ENCODE measurements around the gene INHBE.
"Not testable (repeated sequence)": the region's sequence is repeated elsewhere in the genome, so short reads cannot be mapped to it uniquely, and the experiment has no call there.

Gene INHBE

DNA sequence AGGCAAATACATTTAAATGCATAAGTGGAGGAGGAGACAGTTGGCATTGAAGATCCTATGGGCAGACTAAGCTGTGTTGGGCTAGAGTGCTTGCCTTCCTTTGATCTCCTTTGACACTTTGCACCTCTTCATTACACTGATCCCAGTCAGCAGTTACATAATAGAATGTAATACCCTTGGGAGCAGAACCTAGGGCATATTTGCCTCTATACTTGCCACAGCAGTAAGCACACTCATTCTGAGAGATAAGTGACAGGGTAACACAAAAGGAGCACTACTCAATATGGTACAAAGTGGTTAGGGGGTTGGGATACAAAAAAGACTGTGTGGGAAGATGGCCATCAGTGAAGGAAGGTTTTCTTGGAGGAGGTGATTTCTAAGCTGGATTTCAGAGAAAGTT lies 41.7 kb downstream of the INHBE start:
- DNase-seq (ENCODE audit: low read depth, low spot score), result no peak

DNA sequence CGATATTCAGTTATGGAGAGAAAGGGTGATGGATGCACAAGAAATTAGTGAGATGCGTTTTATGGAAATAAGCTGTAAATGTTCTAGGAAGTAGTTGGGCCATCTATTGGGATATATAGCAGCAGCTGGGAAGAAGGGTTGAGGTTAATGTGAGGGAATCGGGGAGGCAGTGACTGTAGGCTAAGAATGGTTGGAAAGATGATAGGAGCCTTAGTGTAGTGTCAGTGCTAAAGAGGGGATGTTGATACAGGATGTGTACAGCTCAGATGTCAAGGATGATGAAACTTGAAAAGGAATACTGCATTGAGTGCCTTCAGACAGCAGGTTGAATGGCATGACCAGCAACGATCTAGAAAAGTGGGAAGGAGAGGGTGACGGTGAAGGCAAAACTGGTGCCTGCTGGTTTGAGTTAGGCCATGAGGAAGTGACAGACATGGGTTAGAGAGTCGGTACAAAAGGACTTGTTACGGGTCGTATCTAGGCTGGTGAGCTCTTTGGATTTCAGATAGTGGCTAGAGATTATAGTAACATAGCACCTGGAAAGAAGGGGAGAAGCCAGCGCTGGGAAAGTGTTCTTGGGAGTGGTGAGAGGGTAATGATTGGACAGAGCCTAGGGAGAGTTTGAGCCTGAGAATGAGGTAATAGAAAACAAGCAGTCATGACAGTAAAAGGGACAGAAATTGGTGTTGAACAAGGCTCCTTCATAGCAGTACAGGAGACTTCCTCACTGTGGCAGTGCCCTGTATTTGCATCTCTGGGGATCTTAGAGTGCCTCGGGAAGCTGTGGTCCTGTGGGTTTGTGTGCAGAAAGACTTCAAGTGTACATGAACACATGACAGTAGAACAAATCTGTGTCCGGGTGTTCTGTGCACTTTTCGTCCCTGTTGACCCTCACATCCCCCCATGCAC lies 42.4 kb downstream of the INHBE start:
- no peak for DNase-seq (ENCODE audit: low read depth, low spot score)

DNA sequence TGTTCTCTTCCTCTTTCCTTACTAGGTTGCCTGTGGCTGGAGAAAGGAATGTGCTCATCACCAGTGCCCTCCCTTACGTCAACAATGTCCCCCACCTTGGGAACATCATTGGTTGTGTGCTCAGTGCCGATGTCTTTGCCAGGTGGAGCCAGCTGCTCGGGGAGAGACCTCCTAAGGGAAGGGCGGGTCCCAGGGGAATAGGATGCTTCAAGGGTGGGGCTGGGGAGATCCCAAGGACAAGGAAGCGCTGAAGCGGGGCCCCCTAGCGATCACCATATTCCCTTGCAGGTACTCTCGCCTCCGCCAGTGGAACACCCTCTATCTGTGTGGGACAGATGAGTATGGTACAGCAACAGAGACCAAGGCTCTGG lies 43.0 kb downstream of the INHBE start:
- no peak for DNase-seq (ENCODE audit: low read depth, low spot score)

DNA sequence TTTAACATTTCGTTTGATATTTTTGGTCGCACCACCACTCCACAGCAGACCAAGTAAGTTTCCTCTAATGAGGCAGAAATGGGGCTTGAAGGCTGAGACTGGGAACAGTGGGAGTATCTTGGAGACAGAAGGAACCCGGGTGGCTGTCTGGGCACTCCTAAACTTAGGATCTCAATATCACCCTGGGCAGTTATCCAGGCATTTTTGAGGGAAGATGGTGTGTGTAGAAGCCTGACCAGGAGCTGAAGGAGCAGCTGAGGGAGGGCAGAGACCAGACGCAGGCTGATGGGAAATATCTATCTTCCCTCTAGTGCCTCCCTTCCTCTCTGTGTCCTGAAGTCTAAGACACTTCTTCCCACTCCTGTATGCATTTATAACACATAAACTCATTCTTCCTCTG lies 43.5 kb downstream of the INHBE start:
- no peak for DNase-seq (ENCODE audit: low read depth, low spot score)

DNA sequence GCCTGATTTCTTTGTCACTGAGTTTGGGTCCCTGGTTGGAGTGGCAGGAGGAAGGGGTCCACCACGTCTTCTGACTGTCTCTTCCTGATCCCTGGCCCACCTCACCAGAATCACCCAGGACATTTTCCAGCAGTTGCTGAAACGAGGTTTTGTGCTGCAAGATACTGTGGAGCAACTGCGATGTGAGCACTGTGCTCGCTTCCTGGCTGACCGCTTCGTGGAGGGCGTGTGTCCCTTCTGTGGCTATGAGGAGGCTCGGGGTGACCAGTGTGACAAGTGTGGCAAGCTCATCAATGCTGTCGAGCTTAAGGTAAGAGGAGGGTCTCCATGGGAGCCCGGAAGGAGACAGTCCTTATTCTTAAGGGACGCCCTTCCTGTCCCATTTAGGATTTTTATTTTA lies 45.1 kb downstream of the INHBE start:
- no peak for DNase-seq (ENCODE audit: low read depth, low spot score)

DNA sequence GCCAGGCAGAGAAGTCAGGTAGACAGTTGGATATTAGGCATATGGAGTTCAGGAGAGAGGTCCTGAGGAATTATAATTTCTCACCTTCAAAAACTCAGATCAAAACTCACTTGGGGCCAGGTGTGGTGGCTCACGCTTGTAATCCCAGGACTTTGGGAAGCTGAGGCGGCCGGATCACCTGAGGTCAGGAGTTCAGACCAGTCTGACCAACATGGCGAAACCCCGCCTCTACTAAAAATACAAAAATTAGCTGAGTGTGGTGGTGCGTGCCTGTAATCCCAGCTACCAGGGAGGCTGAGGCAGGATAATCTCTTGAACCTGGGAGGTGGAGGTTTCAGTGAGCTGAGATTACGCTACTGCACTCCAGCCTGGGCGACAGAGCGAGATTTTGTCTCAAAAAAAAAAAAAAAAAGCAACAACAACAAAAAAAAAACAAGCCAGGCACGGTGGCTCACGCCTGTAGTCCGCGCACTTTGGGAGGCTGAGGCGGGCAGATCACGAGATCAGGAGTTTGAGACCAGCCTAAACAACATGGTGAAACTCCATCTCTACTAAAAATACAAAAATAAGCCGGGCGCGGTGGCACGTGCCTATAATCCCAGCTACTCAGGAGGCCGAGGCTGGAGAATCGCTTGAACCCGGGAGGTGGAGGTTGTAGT lies 47.3 kb downstream of the INHBE start:
- DNase-seq (ENCODE audit: low read depth, low spot score), result not testable (repeated sequence)

DNA sequence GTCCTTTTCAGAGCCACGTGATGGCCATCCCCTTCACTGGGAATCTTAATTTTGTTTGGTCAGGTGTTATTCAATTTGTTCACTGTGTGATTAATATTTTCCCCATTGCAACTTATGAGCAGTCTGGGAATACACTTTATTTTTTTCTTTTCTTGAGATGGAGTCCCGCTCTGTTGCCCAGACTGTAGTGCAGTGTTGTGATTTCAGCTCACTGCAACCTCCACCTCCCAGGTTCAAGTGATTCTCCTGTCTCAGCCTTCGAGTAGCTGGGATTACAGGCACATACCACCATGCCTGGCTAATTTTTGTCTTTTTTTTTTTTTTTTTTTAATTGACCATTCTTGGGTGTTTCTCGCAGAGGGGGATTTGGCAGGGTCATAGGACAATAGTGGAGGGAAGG lies 51.4 kb downstream of the INHBE start:
- DNase-seq (ENCODE audit: low read depth, low spot score), result not testable (repeated sequence)
